Measurements from ENCODE around the gene LMAN2.

DNA sequence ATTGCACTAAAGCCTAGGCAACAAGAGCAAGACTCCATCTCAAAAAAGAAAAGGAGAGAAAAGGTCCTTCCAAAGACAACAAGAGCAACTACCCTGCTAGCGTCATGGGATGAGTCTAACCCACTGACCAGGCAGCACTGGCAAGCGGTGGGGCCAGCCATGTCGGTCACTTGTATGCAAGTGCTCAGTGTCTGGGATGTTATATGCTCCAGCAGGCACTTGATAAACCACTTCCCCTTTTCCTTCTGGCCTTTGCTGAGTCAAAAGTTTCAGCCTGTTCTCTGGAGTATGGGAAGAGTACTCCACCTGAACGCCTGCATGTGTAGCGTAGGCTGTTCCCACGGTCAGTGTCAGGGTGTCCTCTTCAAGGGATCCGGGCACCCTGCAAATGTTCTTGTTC, 30.6 kb downstream of the LMAN2 start:
- TF ChIP-seq POLR2AphosphoS5 (IDR thresholded peaks at IDR 0.05; ENCODE audit: borderline replicate concordance, low read depth, low read length) = no peak
- TF ChIP-seq EZH2 (IDR thresholded peaks at IDR 0.05) = no peak
